Neural progenitor cell (in vitro differentiated cells): ENCODE data around the gene STAG1.

Experiments
- EZH2 ChIP-seq: fragments of 200-600 bp; sonication (generic); IDR thresholded peaks from 2 replicates; pipeline ENCODE4 v1.6.1; 2017; ENCODE audit warnings: antibody characterized with exemption, mild to moderate bottlenecking, moderate library complexity
- EZH2phosphoT487 ChIP-seq: fragments of 200-600 bp; sonication (generic); IDR thresholded peaks from 2 replicates; pipeline ENCODE4 v1.6.1; 2017; ENCODE audit warnings: antibody characterized with exemption
- TF ChIP-seq, protein P1 (sequence below): fragments of 200-600 bp; sonication (generic); IDR thresholded peaks from 2 replicates; pipeline ENCODE4 v1.5.1; 2017; ENCODE audit warnings: antibody characterized with exemption, mild to moderate bottlenecking

DNA sequence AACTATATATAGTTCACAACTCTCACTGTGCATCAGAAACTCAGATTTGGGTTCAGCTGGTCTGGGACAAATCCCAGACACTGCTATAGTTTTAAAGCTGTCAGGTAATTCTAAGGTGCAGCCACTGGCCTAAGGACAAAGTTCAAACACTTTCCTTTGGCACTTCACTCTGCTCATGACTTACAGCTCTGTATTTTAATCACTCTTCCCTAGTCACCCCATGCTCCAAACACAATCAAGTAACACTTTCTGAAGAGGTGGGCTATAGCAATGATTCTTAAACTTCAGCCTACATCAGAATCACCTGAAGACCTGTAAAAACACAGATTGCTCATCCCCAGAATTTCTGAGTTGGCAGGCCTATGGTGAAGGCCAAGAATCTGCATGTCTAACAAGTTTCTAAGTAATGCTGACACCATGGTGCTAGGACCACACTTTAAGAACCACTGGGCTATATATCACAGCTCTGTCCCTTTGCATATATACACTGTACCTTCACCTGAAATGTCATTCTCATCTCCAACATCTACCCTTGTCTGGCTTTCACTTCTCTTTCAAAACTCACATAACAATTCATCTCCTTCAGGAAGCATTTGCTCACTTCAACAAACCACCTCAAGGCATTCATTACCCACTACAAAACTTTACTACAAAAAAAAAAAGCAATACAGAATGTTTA lies 21.4 kb downstream of the STAG1 start:
- TF ChIP-seq, protein P1, sequence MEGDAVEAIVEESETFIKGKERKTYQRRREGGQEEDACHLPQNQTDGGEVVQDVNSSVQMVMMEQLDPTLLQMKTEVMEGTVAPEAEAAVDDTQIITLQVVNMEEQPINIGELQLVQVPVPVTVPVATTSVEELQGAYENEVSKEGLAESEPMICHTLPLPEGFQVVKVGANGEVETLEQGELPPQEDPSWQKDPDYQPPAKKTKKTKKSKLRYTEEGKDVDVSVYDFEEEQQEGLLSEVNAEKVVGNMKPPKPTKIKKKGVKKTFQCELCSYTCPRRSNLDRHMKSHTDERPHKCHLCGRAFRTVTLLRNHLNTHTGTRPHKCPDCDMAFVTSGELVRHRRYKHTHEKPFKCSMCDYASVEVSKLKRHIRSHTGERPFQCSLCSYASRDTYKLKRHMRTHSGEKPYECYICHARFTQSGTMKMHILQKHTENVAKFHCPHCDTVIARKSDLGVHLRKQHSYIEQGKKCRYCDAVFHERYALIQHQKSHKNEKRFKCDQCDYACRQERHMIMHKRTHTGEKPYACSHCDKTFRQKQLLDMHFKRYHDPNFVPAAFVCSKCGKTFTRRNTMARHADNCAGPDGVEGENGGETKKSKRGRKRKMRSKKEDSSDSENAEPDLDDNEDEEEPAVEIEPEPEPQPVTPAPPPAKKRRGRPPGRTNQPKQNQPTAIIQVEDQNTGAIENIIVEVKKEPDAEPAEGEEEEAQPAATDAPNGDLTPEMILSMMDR: no peak
- TF ChIP-seq EZH2 (no peak), EZH2phosphoT487 (no peak)
